Fibroblast of villous mesenchyme (primary cell): ENCODE measurements around the gene PRKAG1. TPM values are rescaled to one million over a fixed set of nuclear protein-coding genes. Genes with fewer than 3 reads are reported as not detected.

Experiments
- DNase-seq: peaks from one replicate; pipeline ENCODE4 v3.0.0-alpha.2; 2010; ENCODE audit warnings: low read depth
- H3K4me3 ChIP-seq: 2 replicates; pipeline ENCODE4 v1.5.1; 2011; ENCODE audit warnings: low read depth, mild to moderate bottlenecking, low read length
- total RNA-seq: library from RNA; depleted of rRNA; stranded (reverse); fragments of >200 nt; gene quantifications from 2 replicates; pipeline ENCODE4 v1.2.3, GENCODE V29; 2012
- TF ChIP-seq, protein P1 (sequence below): IDR thresholded peaks from 2 replicates; pipeline ENCODE4 v1.5.1; 2012; ENCODE audit warnings: low read depth, mild to moderate bottlenecking, low read length; ENCODE audit not compliant: insufficient read depth

PRKAG1 gene
- total RNA-seq, 1 donor = 62.2 TPM

DNA sequence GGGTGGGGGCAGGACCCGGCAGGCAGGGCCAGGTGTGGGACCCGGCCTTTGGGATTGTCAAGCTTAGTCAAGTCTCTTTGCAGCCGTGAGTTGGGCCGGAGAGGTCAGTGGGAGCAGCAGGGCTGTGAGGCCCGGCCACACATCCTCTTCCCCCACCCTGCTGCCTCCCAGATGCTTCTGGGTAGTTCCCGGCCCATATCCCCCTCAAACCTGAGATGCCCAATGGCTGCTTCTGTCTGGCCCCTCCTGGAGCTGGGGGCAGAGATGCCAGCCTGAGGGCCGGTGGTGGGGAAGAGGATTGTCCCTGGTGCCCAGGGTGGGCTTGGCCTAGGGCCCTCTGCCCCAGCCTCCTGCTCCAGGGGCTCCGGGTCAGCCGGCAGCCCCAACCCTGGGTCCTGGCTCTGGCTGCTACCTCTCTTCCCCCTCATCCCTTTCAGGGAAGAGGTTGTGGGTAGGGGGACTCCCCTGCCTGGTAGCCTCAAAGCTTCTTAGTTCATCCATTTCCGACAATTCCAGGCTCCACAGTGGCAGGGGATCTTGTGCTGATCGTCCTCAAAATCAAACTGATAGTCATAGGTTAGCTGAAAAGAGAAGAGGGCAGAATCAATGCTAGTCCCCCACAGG is 2.8 kb upstream of the PRKAG1 start:
- no peak overlapping the region for H3K4me3 ChIP-seq
- TF ChIP-seq, protein P1, sequence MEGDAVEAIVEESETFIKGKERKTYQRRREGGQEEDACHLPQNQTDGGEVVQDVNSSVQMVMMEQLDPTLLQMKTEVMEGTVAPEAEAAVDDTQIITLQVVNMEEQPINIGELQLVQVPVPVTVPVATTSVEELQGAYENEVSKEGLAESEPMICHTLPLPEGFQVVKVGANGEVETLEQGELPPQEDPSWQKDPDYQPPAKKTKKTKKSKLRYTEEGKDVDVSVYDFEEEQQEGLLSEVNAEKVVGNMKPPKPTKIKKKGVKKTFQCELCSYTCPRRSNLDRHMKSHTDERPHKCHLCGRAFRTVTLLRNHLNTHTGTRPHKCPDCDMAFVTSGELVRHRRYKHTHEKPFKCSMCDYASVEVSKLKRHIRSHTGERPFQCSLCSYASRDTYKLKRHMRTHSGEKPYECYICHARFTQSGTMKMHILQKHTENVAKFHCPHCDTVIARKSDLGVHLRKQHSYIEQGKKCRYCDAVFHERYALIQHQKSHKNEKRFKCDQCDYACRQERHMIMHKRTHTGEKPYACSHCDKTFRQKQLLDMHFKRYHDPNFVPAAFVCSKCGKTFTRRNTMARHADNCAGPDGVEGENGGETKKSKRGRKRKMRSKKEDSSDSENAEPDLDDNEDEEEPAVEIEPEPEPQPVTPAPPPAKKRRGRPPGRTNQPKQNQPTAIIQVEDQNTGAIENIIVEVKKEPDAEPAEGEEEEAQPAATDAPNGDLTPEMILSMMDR = no peak
- DNase-seq = no peak

DNA sequence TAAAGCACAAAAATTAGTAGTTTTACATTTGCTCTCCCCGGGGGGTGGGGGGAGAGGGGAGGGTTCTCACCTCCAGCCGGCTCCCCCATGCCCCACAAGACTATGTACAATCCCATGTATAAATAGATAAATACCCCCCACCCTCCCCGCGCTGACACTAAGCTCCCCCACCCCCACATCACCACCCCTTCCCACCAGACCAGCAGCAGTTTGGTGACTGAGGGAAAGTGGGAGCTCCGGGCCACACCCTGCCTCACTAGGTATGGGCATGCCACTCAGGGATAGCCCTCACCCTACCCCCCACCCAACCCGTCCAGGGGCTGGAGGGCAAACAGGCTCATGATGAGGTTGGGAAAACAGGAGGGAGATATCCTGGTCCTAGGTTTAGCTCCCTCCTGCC is 1.9 kb upstream of the PRKAG1 start:
- TF ChIP-seq, protein P1 = no peak
- no peak overlapping the region for H3K4me3 ChIP-seq
- no peak for DNase-seq

DNA sequence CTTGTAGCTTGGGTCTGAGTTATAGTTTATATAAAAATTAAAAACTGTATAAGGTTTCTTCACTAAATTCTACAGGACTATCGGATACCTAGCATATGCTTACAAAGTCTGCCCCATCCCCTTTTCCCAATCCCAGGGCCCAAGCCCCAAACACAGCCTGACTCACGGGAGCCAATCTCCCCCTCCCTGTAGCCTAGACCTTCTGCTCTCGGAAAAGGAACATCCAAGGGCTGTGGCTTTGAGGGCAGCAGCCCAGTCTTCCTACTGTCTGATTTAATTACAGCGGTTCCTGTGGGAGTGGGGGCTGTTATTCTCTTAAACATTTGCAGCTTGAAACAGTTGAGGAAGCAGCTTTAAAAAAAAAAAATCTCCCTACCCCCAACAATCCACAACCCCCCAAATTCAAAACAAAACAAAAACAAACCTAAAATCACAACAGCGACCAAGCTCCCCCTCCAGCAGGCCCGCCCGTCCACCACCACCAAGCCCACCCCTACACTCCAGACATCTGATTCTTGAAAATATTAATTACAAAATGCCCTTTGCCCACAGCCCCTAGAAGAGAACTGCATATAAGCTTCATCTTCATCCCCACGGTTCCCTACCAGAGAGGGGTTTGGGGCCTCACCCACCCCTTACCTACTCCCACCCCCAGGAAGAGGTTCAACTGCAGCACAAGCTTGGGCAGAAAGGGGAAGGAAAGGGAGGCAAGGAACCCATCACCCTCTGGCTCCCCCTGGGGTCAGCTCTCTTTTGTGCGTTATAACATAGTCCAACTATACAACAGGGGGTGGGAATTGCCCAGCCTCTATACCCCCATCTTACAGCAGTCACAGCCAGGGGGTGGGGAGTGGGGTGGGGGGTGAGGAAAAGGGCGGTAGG is 1.1 kb upstream of the PRKAG1 start:
- peak; percentile 47 for DNase-seq
- H3K4me3 ChIP-seq = peak overlapping the region; percentile 74
- TF ChIP-seq, protein P1 = peak; percentile 51

DNA sequence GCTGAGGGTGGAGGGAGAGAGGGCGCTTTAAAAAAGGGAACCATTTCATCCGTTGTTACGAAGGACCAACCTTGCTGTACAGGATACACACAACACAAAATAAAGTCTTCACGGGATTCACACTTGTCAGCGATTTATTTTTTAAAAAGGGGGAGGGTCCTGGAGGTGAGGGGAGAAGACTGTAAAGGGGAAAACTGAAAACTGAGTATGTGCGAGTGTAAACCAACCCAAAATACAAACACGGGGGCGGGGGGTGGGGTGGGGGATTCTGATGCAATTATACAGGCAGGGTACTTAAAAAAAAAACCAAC is 499 bp upstream of the PRKAG1 start:
- TF ChIP-seq, protein P1 = no peak
- H3K4me3 ChIP-seq = peak overlapping the region; percentile 74
- no peak for DNase-seq

DNA sequence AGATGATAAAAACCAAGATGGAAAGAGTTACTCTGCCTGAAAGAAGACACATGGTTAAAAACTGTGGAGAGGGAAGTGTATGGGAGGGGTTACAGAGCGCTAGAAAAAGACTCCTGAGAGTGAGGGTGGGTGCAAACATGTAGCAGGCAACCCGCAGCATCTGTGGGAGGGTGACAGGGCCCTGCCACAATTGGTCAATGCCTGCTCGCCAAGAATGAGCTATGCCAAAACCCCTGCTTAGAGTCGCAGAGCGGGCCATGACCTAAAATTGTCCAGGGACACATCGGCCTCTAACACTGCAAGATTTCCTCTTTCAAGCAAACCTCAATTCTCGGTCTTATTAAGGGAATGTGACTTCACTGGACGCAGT is 700 bp downstream of the PRKAG1 start:
- TF ChIP-seq, protein P1 = no peak
- peak overlapping the region; percentile 74 for H3K4me3 ChIP-seq
- peak; percentile 50 for DNase-seq

DNA sequence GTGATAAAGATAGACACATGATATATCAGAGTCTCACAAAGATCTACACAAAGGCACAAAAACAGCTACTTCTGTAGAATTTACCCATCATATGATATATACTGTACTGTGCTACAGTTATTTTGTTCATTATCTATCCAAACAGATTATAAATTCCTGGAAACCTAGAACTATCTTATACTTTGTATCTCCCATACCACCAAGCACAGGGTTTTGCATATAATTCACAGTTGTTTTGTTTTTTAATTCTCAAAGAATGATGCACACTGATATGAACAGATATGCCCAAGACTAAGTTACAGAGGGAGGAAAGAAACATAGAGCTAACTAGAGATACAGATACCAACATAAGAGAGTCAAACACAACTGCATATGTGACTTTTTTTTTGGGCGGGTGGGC is 3.4 kb downstream of the PRKAG1 start:
- TF ChIP-seq, protein P1 = no peak
- DNase-seq = no peak
- H3K4me3 ChIP-seq = no peak overlapping the region
